Ascending aorta (tissue), 2 donors: Measurements from ENCODE around the gene NINL. TPM values are rescaled to one million over a fixed set of nuclear protein-coding genes. Genes with fewer than 3 reads are reported as not detected.

Experiments used
- DNase-seq, 2 donors: peaks; one replicate each; pipeline ENCODE4 v3.0.0-alpha.2; 2019; ENCODE audit warnings: low spot score in 2 of 2
- H3K27ac ChIP-seq, 2 donors: fragments of 200-600 bp; sonication (generic); one replicate each; pipeline ENCODE4 v1.5.1; 2016 to 2017; ENCODE audit warnings: mild to moderate bottlenecking in 1 of 2
- H3K27me3 ChIP-seq: fragments of 200-600 bp; sonication (generic); one replicate; pipeline ENCODE4 v1.5.1; 2017
- H3K36me3 ChIP-seq, 2 donors: fragments of 200-600 bp; sonication (generic); one replicate each; pipeline ENCODE4 v1.5.1; 2016
- H3K4me1 ChIP-seq, 2 donors: fragments of 200-600 bp; sonication (generic); one replicate each; pipeline ENCODE4 v1.5.1; 2016 to 2017; ENCODE audit warnings: mild to moderate bottlenecking in 1 of 2
- H3K4me3 ChIP-seq, 2 donors: fragments of 200-600 bp; sonication (generic); one replicate each; pipeline ENCODE4 v1.5.1; 2016 to 2017; ENCODE audit warnings: mild to moderate bottlenecking in 1 of 2
- H3K9me3 ChIP-seq, 2 donors: fragments of 200-600 bp; sonication (generic); one replicate each; pipeline ENCODE4 v1.5.1; 2016
- CTCF ChIP-seq, 3 experiments: fragments of 200-600 bp in 2 of 3; fragments of 450-650 bp in 1 of 3; sonication (generic) in 2 of 3; IDR thresholded peaks; one replicate each; pipeline ENCODE4 v1.5.1; 2016 to 2019; ENCODE audit warnings: antibody characterized with exemption in 3 of 3, mild to moderate bottlenecking in 1 of 3, moderate library complexity in 1 of 3
- intact Hi-C: fragments of 100-400 bp; cut with DNase I; formaldehyde crosslinking; loops from one replicate; pipeline ENCODE4 v1.15.1; 2023
- total RNA-seq: library from RNA; depleted of rRNA; stranded (reverse); fragments of >200 nt; gene quantifications from one replicate; pipeline ENCODE4 v1.1.0, GENCODE V29; 2016

NINL gene
- total RNA-seq, 1 donor from 2014 or later, result 18.0 TPM

- Histone ChIP-seq H3K27me3 (no peaks in the 10 kb centered on the region), H3K27ac (peak overlapping the region; percentile 90 to 94), H3K36me3 (no peaks in the 10 kb centered on the region), H3K9me3 (no peaks in the 10 kb centered on the region), H3K4me1 (peaks cover 0 to 6% of the 10 kb centered on the region in 2 donors), H3K4me3 (peak overlapping the region; percentile 88 to 95)
- TF ChIP-seq CTCF (IDR thresholded peaks at IDR 0.05), result no peak
- DNase-seq, result no peak
- intact Hi-C loops, result loop anchor here (1.0 to 10.0 kb wide), 4 partner anchors 39 to 570 kb away; partner anchors contain the start of genes ABHD12, ACSS1 and NINL
Measured at GRCh38 chr20:25624500-25624939, 39.2 kb upstream of the NINL start.

GRCh38 chr20:25623736-25624499 lies 38.6 kb upstream of the NINL start, which contains the start of gene NANP:
NANP (minus strand) TSS chr20:25624014; CDS start chr20:25623948, 66 bp downstream.
- peak within 1 kb of the TSS; percentile 88 to 95 for H3K4me3 ChIP-seq
- intact Hi-C loops, result loop anchor here (1.0 to 10.0 kb wide), 7 partner anchors 39 to 569 kb away; partner anchors contain the start of genes ABHD12, ACSS1, NINL and ZNF337
- peak; percentile 95 to 99 for DNase-seq
- H3K36me3 ChIP-seq, result no peaks in the 10 kb centered on the region
- H3K9me3 ChIP-seq, result no peaks in the 10 kb centered on the region
- peak within 1 kb of the TSS; percentile 90 to 94 for H3K27ac ChIP-seq
- peaks cover 0 to 6% of the 10 kb centered on the region in 2 donors for H3K4me1 ChIP-seq
- TF ChIP-seq CTCF (IDR thresholded peaks at IDR 0.05), result no peak
- no peaks in the 10 kb centered on the region for H3K27me3 ChIP-seq

- H3K27me3 ChIP-seq, result no peaks in the 10 kb centered on the region
- H3K4me3 ChIP-seq, result peak overlapping the region; percentile 88 to 95
- intact Hi-C loops, result loop anchor here (1.0 to 10.0 kb wide), 6 partner anchors 73 to 568 kb away; partner anchors contain the start of genes ABHD12, ACSS1 and ZNF337
- H3K9me3 ChIP-seq, result no peaks in the 10 kb centered on the region
- TF ChIP-seq CTCF (IDR thresholded peaks at IDR 0.05), result no peak
- peak in 1 of 2 donors; percentile 72 for DNase-seq
- H3K36me3 ChIP-seq, result no peaks in the 10 kb centered on the region
- peaks cover 0 to 6% of the 10 kb centered on the region in 2 donors for H3K4me1 ChIP-seq
- H3K27ac ChIP-seq, result peak overlapping the region; percentile 90 to 94
Measured at GRCh38 chr20:25623225-25623735, 37.9 kb upstream of the NINL start.

- Histone ChIP-seq H3K27me3 (no peaks in the 10 kb centered on the region), H3K4me3 (peak overlapping the region; percentile 88 to 95), H3K9me3 (no peaks in the 10 kb centered on the region), H3K27ac (peak overlapping the region; percentile 90 to 94), H3K36me3 (no peaks in the 10 kb centered on the region), H3K4me1 (peaks cover 0 to 6% of the 10 kb centered on the region in 2 donors)
- intact Hi-C loops, result loop anchor here (1.0 to 10.0 kb wide), 6 partner anchors 74 to 568 kb away; partner anchors contain the start of genes ABHD12, ACSS1 and ZNF337
- DNase-seq, result no peak
- no peak for TF ChIP-seq CTCF (IDR thresholded peaks at IDR 0.05)
Measured at GRCh38 chr20:25622450-25623224, 37.3 kb upstream of the NINL start.

- Histone ChIP-seq H3K4me3 (no peak overlapping the region), H3K9me3 (no peaks in the 10 kb centered on the region), H3K27me3 (no peaks in the 10 kb centered on the region), H3K4me1 (peaks cover 0 to 6% of the 10 kb centered on the region in 2 donors), H3K36me3 (no peaks in the 10 kb centered on the region), H3K27ac (no peak overlapping the region)
- no peak for TF ChIP-seq CTCF (IDR thresholded peaks at IDR 0.05)
- no peak for DNase-seq
- intact Hi-C loops, result loop anchor here (2.0 to 10.0 kb wide), 4 partner anchors 95 to 567 kb away; partner anchors contain the start of genes ABHD12 and ACSS1
Measured at GRCh38 chr20:25622049-25622448, 36.7 kb upstream of the NINL start.
